WTC11 (cell line): Measurements from ENCODE around the gene CACNG3.

Source experiments
- CDX4 ChIP-seq: fragments of 250-450 bp; sonication (Bioruptor Pico); IDR thresholded peaks from 2 replicates; pipeline ENCODE4 v1.9.0; 2021; ENCODE audit warnings: moderate library complexity, mild to moderate bottlenecking, inconsistent platforms, borderline replicate concordance
- CTCF ChIP-seq: fragments of 200-600 bp; IDR thresholded peaks from 2 replicates; pipeline ENCODE4 v1.8.0; 2022; ENCODE audit warnings: antibody characterized with exemption
- KAT7 ChIP-seq: sonication (generic); formaldehyde crosslinking; IDR thresholded peaks from 2 replicates; pipeline ENCODE4 v1.8.1; 2023; ENCODE audit warnings: missing genetic modification reagents, mild to moderate bottlenecking, borderline replicate concordance
- RELA ChIP-seq: sonication (generic); formaldehyde crosslinking; IDR thresholded peaks from 2 replicates; pipeline ENCODE4 v1.8.1; 2022; ENCODE audit warnings: missing genetic modification reagents, mild to moderate bottlenecking, borderline replicate concordance
- TF ChIP-seq, protein P1 (sequence below): sonication (generic); formaldehyde crosslinking; IDR thresholded peaks from 2 replicates; pipeline ENCODE4 v1.8.0; 2023; ENCODE audit warnings: mild to moderate bottlenecking, missing genetic modification reagents

- TF ChIP-seq CTCF (no peak), KAT7 (CRISPR knock-in tag) (no peak), CDX4 (CRISPR knock-in tag) (no peak), RELA (CRISPR knock-in tag) (no peak)
- TF ChIP-seq, protein P1, sequence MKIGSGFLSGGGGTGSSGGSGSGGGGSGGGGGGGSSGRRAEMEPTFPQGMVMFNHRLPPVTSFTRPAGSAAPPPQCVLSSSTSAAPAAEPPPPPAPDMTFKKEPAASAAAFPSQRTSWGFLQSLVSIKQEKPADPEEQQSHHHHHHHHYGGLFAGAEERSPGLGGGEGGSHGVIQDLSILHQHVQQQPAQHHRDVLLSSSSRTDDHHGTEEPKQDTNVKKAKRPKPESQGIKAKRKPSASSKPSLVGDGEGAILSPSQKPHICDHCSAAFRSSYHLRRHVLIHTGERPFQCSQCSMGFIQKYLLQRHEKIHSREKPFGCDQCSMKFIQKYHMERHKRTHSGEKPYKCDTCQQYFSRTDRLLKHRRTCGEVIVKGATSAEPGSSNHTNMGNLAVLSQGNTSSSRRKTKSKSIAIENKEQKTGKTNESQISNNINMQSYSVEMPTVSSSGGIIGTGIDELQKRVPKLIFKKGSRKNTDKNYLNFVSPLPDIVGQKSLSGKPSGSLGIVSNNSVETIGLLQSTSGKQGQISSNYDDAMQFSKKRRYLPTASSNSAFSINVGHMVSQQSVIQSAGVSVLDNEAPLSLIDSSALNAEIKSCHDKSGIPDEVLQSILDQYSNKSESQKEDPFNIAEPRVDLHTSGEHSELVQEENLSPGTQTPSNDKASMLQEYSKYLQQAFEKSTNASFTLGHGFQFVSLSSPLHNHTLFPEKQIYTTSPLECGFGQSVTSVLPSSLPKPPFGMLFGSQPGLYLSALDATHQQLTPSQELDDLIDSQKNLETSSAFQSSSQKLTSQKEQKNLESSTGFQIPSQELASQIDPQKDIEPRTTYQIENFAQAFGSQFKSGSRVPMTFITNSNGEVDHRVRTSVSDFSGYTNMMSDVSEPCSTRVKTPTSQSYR (CRISPR knock-in tag) = no peak
These were observed 102.0 kb downstream of the CACNG3 start for GRCh38 chr16:24358117-24358516.
